Endothelial cell of hepatic sinusoid (primary cell): ENCODE results near the gene SUPT7L.

Experiments used
- in situ Hi-C: cut with HindIII; loops from 2 replicates; pipeline ENCODE4 v1.10.0; 2017; ENCODE audit warnings: low sequenced_read_pairs

Gene SUPT7L, protein sequence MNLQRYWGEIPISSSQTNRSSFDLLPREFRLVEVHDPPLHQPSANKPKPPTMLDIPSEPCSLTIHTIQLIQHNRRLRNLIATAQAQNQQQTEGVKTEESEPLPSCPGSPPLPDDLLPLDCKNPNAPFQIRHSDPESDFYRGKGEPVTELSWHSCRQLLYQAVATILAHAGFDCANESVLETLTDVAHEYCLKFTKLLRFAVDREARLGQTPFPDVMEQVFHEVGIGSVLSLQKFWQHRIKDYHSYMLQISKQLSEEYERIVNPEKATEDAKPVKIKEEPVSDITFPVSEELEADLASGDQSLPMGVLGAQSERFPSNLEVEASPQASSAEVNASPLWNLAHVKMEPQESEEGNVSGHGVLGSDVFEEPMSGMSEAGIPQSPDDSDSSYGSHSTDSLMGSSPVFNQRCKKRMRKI

GRCh38 chr2:27663285-27664153 lies at the start of gene SUPT7L, which contains the start of gene SLC4A1AP:
Gene SUPT7L, minus strand, starts transcription at chr2:27663614. Its CDS starts 1,422 bp downstream, at chr2:27662192.
Gene SLC4A1AP, plus strand, starts transcription at chr2:27663889. Its CDS starts 26 bp downstream, at chr2:27663915.
- in situ Hi-C loops, result no loop called here

- in situ Hi-C loops, result no loop called here
Measured at GRCh38 chr2:27713201-27713600, 49.8 kb upstream of the SUPT7L start.

GRCh38 chr2:27712522-27712921 lies 49.1 kb upstream of the SUPT7L start:
- in situ Hi-C loops, result no loop called here

DNA sequence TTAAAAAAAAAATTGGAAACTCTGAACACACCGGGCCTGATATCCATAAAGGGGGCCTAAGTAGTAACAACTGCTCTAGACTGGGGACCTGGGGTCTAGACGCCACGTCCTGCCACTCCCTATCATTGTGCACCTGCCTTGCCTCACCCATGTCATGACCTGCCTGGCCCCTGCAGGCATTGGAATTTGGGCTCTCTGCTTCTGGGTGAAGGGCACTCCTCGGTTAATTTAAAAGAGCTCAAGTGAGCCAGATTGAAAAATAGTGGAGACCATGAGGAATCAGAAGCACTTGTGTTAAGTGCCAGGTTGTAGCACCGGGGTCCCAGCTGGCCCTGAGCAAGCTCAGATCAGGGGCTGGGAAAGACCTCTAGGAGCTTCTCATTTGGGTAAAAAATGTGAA lies 48.4 kb upstream of the SUPT7L start:
- in situ Hi-C loops, result no loop called here

- in situ Hi-C loops, result no loop called here
Measured at GRCh38 chr2:27710640-27711430, 47.4 kb upstream of the SUPT7L start.

GRCh38 chr2:27709960-27710575 lies 46.7 kb upstream of the SUPT7L start:
- in situ Hi-C loops, result loop anchor here (5.0 kb wide), 1 partner anchor 567 kb away; no protein-coding TSS in a partner anchor

DNA sequence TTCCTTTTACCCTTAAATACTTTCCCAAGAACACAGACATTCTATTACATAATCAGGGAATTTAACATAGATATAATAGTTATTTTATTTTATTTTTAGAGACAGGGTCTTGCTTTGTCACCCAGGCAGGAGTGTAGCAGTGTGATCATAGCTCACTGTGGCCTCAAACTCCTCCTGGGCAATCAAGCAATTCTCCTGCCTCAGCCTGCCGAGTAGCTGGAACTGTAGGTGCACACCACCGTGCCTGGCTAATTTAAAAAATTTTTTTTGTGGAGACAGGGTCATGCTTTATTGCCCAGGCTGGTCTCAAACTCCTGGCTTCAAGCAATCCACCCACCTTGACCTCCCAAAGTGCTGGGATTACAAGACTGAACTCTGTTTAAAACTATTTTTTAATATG lies 45.9 kb upstream of the SUPT7L start:
- in situ Hi-C loops, result loop anchor here (5.0 kb wide), 1 partner anchor 568 kb away; no protein-coding TSS in a partner anchor

- in situ Hi-C loops, result loop anchor here (5.0 kb wide), 1 partner anchor 569 kb away; no protein-coding TSS in a partner anchor
Measured at GRCh38 chr2:27708666-27709065, 45.3 kb upstream of the SUPT7L start.

- in situ Hi-C loops, result loop anchor here (5.0 kb wide), 1 partner anchor 569 kb away; no protein-coding TSS in a partner anchor
Measured at GRCh38 chr2:27708257-27708654, 44.8 kb upstream of the SUPT7L start.

GRCh38 chr2:27707462-27708256 lies 44.2 kb upstream of the SUPT7L start:
- in situ Hi-C loops, result loop anchor here (5.0 kb wide), 1 partner anchor 570 kb away; no protein-coding TSS in a partner anchor

DNA sequence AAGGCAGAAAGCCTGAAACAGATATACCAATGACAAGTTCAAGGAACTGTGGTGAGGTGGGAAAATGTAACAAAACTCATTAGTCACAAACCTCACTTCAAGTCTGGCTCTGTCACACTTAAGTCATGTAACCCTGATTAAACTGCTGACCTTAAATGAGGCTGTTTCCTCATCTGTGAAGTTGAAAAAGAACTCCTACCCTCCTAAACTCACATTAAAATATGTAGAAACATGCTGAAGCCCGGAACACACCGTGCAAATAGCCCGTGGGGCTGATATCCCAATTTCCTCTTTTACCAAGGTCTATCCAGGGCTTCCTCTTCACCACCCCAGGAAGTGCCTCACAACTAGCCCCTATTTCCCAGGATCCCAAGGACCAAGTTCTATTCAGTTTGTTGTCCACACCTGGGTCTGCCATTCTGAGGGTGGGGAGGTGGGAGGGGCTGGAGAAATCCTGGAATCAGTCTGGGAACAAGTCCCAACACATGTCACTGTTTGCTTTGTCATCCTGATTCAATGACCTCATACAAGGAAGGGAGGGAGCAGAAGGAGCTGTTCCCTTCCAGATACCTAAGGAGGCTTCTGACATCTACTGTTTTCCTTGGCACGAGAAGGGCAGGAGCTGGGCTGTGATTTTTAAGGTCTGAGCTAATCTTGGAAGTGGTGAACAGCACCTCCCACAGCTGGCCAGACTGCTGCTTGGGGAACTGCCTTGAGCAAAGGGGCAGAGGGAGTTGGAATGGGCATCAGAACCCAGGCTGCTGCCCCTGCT lies 42.6 kb upstream of the SUPT7L start:
- in situ Hi-C loops, result loop anchor here (5.0 kb wide), 1 partner anchor 571 kb away; no protein-coding TSS in a partner anchor

GRCh38 chr2:27704342-27704876 lies 41.0 kb upstream of the SUPT7L start:
- in situ Hi-C loops, result no loop called here

- in situ Hi-C loops, result no loop called here
Measured at GRCh38 chr2:27703638-27704341, 40.4 kb upstream of the SUPT7L start.

DNA sequence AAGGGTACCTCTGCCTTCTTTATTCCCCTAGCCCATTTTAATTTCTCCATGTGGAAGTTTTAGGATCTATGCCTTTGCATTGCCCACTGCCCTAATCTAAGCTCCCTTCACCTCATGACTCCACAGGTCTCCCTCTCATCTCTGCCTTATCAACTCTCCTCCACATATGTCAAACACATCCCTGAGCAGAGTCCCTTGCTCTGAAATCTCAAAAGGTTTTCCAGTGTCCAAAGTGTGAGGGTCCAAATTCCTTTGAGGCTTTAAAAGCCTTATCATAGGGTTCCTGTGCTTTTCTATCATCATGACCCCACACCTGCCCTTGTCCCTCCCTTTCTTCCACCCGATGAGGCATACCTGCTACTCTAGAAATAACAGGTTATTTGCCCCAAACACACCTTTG lies 38.9 kb upstream of the SUPT7L start:
- in situ Hi-C loops, result no loop called here

DNA sequence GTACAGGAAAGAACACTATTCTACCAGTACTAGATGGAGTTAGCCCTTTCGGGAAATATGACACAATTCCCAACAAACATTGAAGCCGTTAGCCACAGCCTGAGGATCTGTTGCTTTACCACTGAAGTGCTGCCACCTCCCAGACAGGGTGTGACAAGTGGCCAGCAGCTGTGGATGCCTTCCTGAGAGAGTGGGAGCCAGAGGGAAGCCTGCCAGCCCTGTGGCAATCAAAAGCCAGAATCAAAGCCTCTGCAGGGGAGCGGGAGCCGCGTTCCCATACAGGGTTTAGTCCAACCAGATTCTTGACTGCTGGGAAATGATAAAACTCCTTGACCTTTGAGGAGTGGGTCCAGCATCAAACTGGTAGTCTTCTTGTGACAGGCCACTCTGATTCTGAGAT lies 38.3 kb upstream of the SUPT7L start:
- in situ Hi-C loops, result no loop called here

- in situ Hi-C loops, result no loop called here
Measured at GRCh38 chr2:27697660-27698059, 34.2 kb upstream of the SUPT7L start.

DNA sequence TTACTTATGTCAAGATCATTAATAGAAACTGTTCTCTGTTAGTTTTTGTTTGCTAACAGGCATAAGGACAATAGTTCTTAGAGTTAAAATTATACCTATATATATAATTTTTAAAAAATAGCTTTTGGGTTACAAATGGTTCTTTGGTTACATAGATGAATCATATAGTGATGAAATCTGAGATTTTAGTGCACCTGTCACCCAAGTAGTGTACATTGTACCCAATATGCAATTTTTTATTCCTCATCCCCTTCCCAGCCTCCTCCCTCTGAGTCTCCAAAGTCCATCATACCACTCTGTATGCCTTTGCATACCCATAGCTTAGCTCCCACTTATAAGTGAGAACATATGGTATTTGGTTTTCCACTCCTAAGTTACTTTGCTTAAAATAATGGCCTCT lies 26.6 kb upstream of the SUPT7L start:
- in situ Hi-C loops, result no loop called here

GRCh38 chr2:27689424-27689823 lies 26.0 kb upstream of the SUPT7L start:
- in situ Hi-C loops, result no loop called here
